Measurements from ENCODE around the gene HOXA9.

- TF ChIP-seq, protein P1, sequence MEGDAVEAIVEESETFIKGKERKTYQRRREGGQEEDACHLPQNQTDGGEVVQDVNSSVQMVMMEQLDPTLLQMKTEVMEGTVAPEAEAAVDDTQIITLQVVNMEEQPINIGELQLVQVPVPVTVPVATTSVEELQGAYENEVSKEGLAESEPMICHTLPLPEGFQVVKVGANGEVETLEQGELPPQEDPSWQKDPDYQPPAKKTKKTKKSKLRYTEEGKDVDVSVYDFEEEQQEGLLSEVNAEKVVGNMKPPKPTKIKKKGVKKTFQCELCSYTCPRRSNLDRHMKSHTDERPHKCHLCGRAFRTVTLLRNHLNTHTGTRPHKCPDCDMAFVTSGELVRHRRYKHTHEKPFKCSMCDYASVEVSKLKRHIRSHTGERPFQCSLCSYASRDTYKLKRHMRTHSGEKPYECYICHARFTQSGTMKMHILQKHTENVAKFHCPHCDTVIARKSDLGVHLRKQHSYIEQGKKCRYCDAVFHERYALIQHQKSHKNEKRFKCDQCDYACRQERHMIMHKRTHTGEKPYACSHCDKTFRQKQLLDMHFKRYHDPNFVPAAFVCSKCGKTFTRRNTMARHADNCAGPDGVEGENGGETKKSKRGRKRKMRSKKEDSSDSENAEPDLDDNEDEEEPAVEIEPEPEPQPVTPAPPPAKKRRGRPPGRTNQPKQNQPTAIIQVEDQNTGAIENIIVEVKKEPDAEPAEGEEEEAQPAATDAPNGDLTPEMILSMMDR (IDR thresholded peaks at IDR 0.05; ENCODE audit: insufficient read depth, low read depth, low read length), result no peak
- no peak for TF ChIP-seq EZH2 (IDR thresholded peaks at IDR 0.05; ENCODE audit: insufficient read depth, low read length)
Measured at GRCh38 chr7:27146491-27147198, 18.7 kb downstream of the HOXA9 start.

All from astrocyte (in vitro differentiated cells and primary cell).